Stimulated activated CD4-positive, alpha-beta T cell treated with anti-CD3 and anti-CD28 coated beads, TNF-alpha, amount 100 ng/mL, for 48 hours (primary cell): Measurements from ENCODE around the gene GMDS.

Experiments
- DNase-seq, 3 donors: peaks; one replicate each; pipeline ENCODE4 v3.0.0-alpha.2; 2020; ENCODE audit warnings: low read depth in 3 of 3

GMDS gene

DNA sequence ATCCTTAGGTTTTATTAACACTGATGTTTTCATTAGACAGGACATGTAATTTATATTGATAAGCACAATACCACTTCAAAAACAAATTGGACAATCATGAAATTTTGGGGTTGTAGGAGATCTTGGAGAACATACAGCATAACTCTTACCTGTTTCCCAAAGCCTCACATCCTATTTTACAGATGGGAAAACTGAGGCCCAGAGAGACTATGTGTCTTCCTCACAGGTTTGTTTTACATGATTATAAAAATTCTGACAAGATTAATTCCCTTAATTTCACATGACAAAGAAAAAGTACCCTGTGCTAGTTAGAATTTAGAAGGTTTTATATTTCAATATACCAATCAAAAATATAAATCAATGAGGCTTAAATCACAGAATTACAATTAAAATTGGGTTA is 145.5 kb downstream of the GMDS start:
- DNase-seq: no peak

- no peak for DNase-seq
Observed at GRCh38 chr6:2097464-2097863, 147.9 kb downstream of the GMDS start.

GRCh38 chr6:2094642-2095041 is 150.8 kb downstream of the GMDS start:
- DNase-seq: no peak

DNA sequence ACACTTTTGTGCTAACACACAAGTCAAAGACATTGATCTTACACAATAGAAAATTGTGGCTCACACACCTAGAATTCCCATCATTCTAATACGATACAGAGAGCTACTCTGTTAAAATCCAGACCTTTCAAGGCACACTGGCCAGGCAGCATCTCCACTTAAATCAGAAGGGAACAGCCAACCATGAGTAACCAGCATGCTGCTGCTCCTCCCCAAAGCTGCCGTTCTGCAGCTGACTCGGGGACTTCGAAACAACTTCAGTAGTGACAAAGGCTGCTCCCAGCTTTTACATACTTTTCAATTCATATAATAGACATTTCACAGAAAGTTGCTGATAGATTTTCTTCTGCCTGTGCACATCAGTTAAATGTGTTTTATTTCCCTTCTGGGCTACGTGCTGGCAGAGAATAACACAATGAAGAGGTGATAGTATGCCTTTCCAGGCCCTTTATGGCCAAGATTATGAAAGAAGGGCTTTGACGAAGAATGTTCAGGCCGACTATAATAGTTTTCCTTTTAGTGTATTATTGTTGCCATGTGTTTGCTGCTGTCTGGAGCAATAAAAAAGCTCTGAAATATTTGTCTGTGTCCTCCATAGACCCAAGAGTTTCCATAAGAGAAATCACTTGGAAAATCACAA is 159.0 kb downstream of the GMDS start:
- no peak for DNase-seq

- no peak for DNase-seq
Observed at GRCh38 chr6:2085657-2086056, 159.7 kb downstream of the GMDS start.

DNA sequence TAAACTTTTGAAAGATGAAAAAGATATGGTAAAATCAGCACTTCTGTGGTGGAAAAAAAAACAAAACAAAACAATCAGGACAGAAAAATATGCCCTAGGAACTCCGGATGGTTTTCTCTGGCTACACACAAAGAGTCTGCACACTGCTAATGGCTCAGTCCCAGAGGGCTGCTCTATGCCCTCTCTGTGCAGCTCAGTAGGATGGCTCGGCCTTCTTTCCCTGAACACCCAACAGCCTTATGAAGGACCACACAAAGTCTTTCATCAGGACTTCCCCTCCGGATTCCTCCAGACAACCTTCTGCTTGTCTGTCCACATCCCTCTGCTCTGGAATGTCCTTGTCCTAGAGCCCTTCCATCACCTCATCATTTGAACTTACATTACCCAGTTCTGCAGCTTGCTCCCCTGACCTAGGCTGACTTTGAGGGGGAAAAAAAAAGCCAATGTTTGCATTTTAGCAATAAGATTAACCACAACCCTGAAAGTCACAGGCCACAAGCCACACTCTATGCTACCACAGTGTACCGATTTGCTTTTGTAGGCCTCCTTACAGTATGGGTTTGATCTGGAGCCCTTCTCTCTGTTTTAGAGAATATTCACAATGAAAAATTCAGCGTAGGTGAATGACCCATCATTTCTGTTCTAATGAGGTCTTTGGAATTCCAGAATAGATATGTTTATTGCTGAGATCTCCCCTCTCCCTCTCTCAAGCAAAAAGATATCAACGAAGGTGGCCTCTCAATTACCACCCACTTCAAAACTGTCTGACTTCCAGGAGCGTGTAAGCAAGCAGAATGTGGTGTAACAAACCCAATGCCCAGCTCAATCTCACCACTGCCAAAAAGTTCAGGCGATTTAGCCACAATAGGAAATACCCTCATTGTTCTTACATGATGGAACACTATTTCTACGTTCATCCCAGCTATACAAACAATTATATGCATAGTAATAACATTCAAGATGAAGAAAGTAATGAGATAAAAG is 164.0 kb downstream of the GMDS start:
- DNase-seq: peak in 1 of 3 donors; percentile 7

- DNase-seq: no peak
Observed at GRCh38 chr6:2078888-2079287, 166.5 kb downstream of the GMDS start.

GRCh38 chr6:2077826-2078225 is 167.6 kb downstream of the GMDS start:
- DNase-seq: no peak

DNA sequence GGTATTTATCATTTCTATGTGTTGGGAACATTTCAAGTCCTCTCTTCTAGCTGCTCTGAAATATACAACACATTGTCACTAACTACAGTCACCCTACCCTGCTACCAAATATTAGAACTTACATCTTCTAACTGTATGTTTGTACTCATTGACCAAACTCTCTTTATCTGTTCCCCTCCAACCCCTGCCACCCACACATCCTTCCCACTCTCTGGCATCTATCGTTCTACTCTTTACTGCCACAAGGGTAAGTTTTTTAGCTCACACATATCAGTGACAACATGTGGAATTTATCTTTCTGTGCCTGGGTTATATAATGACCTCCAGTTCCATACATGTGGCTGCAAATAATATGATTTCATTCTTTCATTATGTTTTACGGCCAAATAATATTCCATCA is 171.9 kb downstream of the GMDS start:
- no peak for DNase-seq

DNA sequence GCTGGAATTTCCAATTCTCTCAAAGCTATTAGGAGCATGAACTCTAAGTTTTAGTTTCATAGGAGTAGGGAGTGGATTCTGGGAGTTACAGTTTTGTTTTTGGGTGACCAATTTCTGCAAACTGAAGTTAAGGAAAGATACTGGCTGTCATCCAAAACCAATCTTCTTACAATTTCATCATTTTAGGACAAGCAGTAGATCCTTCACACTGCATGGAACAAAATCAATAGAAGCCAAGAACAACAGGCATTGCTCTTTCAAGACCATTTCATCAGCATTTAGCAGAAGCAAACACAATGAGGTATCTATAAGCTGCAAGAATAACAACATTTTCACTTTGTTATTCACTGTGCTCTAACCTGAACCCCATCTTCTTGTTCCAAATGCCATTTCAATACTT is 173.0 kb downstream of the GMDS start:
- DNase-seq: no peak

DNA sequence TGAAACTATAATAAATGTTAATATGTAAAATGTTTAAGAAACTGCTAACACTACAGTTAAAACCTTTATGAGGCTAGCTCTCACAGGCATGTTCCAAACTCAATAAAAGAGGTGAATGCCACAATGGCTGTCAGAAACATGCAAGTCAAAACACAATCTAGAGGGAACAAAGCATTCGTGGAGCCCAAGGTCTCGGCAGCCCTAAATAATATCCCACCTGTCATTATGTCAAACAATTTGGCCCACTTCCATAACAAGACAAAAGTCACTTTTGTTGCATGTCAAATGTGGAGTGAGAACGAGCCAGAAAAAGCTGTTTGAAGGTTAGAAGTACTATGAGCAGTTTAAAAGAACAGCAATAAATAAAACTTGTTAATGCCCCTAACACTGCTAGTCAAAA is 181.9 kb downstream of the GMDS start:
- no peak for DNase-seq

DNA sequence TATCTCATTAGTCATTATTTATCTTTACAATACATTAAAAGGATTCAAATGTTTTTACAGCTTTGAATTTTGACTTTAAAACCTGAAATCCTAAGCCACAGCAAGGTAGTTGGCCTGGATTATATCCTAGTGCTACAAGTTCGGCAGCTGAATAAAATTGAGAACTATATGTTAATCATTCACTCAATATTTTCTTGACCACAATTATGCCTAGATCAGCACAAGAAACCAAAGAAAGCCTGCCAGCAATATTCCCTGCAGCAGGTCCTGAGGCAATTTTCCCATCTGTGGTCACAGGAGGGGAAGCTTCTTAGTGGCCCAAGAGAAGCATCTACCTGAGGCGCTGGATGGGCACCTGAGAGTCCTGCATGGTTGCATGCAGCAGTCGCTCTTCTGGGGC is 183.5 kb downstream of the GMDS start:
- no peak for DNase-seq

DNA sequence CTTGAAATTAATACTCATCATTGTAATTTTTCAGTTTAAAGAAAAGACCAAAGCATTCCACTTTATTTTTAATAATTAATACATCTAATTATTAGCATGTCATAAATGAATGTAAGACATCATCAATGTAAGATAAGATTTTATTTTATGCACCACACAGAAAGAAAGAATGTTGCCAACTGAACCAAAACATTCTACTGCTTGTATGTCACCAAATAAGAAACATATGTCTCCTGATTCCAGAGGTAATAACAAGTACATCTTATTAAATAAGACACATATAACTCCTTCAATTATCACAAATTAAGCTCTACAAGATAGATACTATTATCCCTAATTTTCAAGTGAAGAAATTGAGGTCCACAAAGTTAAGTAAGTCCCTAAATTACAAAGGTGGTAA is 189.5 kb downstream of the GMDS start:
- no peak for DNase-seq

DNA sequence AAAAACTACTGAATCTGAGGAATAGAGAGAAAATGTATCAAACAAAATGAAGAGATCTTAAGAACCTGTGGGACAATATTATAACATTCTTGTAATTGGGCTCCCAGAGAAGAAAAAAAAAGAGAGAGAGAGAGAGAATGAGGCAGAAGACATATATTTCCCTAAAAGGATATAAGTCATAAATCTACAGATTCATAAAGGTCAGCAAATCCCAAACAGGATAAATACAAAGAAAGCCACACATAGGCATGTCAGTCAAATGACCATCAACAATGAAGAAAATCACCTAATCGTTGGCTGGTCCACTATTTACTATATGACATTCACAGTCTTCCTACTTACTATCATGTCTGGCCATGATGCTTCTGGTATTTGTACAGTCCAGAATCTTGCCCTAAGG is 190.3 kb downstream of the GMDS start:
- no peak for DNase-seq

GRCh38 chr6:2054516-2055067 is 190.8 kb downstream of the GMDS start:
- no peak for DNase-seq

- no peak for DNase-seq
Observed at GRCh38 chr6:2053691-2054090, 191.7 kb downstream of the GMDS start.

- no peak for DNase-seq
Observed at GRCh38 chr6:2047855-2048254, 197.6 kb downstream of the GMDS start.

GRCh38 chr6:2044192-2044591 is 201.2 kb downstream of the GMDS start:
- no peak for DNase-seq

GRCh38 chr6:2042956-2043648 is 202.3 kb downstream of the GMDS start:
- DNase-seq: no peak

DNA sequence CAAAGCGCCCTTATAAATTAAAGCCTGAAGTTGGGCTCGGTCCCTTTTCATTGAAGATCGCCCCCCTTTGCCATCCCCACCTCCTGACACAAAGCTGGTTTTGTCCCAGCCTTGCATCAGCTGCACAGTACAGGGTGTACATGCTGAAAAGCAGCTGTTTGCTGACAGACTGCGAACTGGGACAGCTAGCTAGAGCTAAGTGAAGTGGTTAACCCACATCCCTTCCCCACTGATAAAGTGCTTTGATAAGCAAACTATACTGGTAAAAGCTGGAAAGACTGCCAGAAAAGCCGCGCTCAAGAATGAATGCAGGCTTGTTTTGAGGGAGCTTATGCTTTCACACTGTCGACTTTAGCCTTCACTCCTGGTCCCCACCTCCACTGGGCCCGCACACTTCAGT is 207.3 kb downstream of the GMDS start:
- DNase-seq: no peak

DNA sequence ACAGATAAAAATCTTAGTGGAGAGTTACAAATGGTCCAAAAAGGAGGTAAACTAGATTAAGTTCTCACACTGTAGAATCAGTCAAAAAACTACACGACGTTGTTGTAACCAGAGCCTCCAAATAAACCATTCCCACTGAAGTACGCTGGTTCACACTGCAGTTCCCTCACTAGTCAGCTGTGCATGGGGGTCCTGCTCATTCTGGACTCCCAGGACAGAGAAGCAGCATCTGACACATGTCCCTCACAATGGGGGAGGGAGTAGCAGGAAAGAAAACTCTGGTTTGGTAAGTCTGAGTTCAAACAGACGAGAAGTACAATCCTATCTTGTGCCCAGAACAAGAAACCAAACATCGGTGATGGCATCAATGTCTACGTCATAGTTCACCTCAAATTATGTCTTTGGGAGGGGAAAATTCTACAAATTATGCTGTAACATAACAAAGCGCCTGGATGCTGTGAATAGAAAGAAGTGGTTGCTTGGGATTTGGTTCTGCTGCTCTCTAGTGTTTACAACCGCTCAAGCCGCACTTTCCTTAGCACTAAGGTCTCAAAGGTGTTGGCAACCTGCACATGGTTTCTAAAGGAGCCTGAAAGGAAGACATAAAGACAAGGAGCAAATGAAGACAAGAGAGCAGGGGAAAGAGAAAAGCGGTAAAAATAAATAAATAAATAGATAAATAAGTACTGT is 208.0 kb downstream of the GMDS start:
- no peak for DNase-seq

- no peak for DNase-seq
Observed at GRCh38 chr6:2036710-2037023, 208.7 kb downstream of the GMDS start.
